A673 (cell line): ENCODE measurements around the gene FLRT2. TPM values are rescaled to one million over a fixed set of nuclear protein-coding genes. Genes with fewer than 3 reads are reported as not detected.

Experiments
- BruUV-seq: library from RNA; stranded (reverse); fragments of 400-500 nt; replicated peaks from 2 replicates; lab custom pipeline; 2021; lab: Mats Ljungman, UMichigan
- CTCF ChIA-PET: fragments of 300-600 bp; sonication (Branson Sonifier 250); formaldehyde crosslinking; loops from one replicate; lab custom pipeline; 2022; ENCODE audit warnings: antibody characterized with exemption; lab: Charles Lee
- POLR2A ChIA-PET: fragments of 300-600 bp; sonication (Branson Sonifier 250); formaldehyde crosslinking; loops from one replicate; lab custom pipeline; 2022; ENCODE audit warnings: antibody characterized with exemption; ENCODE audit not compliant: low non-redundant PET; lab: Charles Lee
- DNase-seq: peaks from one replicate; pipeline ENCODE4 v3.0.0-alpha.2; 2015; ENCODE audit warnings: low spot score
- H3K27ac ChIP-seq: fragments of 200-600 bp; sonication (generic); 2 replicates; pipeline ENCODE4 v1.5.1; 2016; ENCODE audit warnings: mixed run types, low read depth, mild to moderate bottlenecking, mixed read lengths, antibody characterized with exemption, low read length; ENCODE audit not compliant: poor library complexity, severe bottlenecking
- H3K27me3 ChIP-seq: fragments of 200-600 bp; sonication (generic); replicated peaks from 2 replicates; pipeline ENCODE4 v1.6.1; 2017; ENCODE audit warnings: mixed run types, low read depth, mild to moderate bottlenecking, mixed read lengths, antibody characterized with exemption, low read length; ENCODE audit not compliant: insufficient read depth, poor library complexity
- H3K36me3 ChIP-seq: fragments of 200-600 bp; sonication (generic); 2 replicates; pipeline ENCODE4 v1.6.1; 2016; ENCODE audit warnings: mixed run types, mild to moderate bottlenecking, mixed read lengths, antibody characterized with exemption, low read length; ENCODE audit not compliant: insufficient read depth, poor library complexity, severe bottlenecking
- H3K4me1 ChIP-seq: fragments of 200-600 bp; sonication (generic); 2 replicates; pipeline ENCODE4 v1.6.1; 2017; ENCODE audit warnings: mixed run types, mild to moderate bottlenecking, mixed read lengths, antibody characterized with exemption, low read length; ENCODE audit not compliant: insufficient read depth, poor library complexity, severe bottlenecking
- H3K4me3 ChIP-seq: fragments of 200-600 bp; sonication (generic); 2 replicates; pipeline ENCODE4 v1.5.1; 2016; ENCODE audit warnings: low read depth, mixed run types, mild to moderate bottlenecking, mixed read lengths, low read length; ENCODE audit not compliant: poor library complexity, severe bottlenecking
- H3K9me3 ChIP-seq: fragments of 200-600 bp; sonication (generic); 2 replicates; pipeline ENCODE4 v1.6.1; 2016; ENCODE audit warnings: mixed run types, low read depth, mild to moderate bottlenecking, mixed read lengths, antibody characterized with exemption, low read length; ENCODE audit not compliant: poor library complexity, severe bottlenecking
- EZH2 ChIP-seq: fragments of 200-600 bp; sonication (generic); IDR thresholded peaks from 2 replicates; pipeline ENCODE4 v1.6.1; 2017; ENCODE audit warnings: borderline replicate concordance, low read depth, mild to moderate bottlenecking, mixed read lengths, antibody characterized with exemption, low read length; ENCODE audit not compliant: poor library complexity, severe bottlenecking
- intact Hi-C: fragments of 100-400 bp; cut with micrococcal nuclease; formaldehyde crosslinking; loops from one replicate; pipeline ENCODE4 v1.10.0; 2022; ENCODE audit not compliant: unreplicated experiment
- total RNA-seq: library from RNA; stranded (reverse); gene quantifications from 2 replicates; pipeline ENCODE4 v1.2.3, GENCODE V29; 2021
- TF ChIP-seq, protein P1 (sequence below): fragments of 300-800, 200-600 bp; sonication (generic); conservative IDR thresholded peaks from 2 replicates; pipeline ENCODE4 v1.5.1; 2017; ENCODE audit warnings: low read depth, mild to moderate bottlenecking, antibody characterized with exemption, low read length, moderate library complexity, mixed read lengths

FLRT2 gene
- total RNA-seq, 1 experiment from 2014 or later, result 128 TPM

DNA sequence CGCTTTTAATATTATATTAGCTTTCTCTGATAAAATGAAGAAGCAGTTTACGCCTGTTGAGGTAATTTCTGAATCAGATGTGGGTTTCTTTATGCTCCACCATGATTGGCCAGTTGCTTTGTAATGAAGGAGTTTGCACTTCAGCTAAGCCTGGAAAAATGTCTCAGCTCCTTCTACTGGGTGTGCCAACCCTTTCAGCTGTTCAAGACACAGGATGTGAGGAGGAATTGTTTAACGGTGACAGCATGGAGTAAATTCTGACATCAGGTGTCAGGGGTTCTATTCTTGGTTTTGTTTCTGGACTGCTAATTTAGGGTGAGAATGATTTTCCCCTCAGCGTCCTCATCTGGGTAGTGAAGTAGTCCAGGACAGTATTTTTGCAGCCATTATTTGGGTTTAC, 43.5 kb downstream of the FLRT2 start:
- Histone ChIP-seq H3K27ac (no peak overlapping the region), H3K4me3 (no peak overlapping the region), H3K27me3 (no peaks in the 10 kb centered on the region), H3K9me3 (no peaks in the 10 kb centered on the region), H3K4me1 (peaks cover 39% of the 10 kb centered on the region), H3K36me3 (no peaks in the 10 kb centered on the region)
- BruUV-seq, result no TSS peak
- ChIA-PET CTCF (no interaction called here), POLR2A (no interaction called here)
- no peak for TF ChIP-seq EZH2
- TF ChIP-seq, protein P1, sequence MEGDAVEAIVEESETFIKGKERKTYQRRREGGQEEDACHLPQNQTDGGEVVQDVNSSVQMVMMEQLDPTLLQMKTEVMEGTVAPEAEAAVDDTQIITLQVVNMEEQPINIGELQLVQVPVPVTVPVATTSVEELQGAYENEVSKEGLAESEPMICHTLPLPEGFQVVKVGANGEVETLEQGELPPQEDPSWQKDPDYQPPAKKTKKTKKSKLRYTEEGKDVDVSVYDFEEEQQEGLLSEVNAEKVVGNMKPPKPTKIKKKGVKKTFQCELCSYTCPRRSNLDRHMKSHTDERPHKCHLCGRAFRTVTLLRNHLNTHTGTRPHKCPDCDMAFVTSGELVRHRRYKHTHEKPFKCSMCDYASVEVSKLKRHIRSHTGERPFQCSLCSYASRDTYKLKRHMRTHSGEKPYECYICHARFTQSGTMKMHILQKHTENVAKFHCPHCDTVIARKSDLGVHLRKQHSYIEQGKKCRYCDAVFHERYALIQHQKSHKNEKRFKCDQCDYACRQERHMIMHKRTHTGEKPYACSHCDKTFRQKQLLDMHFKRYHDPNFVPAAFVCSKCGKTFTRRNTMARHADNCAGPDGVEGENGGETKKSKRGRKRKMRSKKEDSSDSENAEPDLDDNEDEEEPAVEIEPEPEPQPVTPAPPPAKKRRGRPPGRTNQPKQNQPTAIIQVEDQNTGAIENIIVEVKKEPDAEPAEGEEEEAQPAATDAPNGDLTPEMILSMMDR, result no peak
- DNase-seq, result no peak
- intact Hi-C loops, result no loop called here

DNA sequence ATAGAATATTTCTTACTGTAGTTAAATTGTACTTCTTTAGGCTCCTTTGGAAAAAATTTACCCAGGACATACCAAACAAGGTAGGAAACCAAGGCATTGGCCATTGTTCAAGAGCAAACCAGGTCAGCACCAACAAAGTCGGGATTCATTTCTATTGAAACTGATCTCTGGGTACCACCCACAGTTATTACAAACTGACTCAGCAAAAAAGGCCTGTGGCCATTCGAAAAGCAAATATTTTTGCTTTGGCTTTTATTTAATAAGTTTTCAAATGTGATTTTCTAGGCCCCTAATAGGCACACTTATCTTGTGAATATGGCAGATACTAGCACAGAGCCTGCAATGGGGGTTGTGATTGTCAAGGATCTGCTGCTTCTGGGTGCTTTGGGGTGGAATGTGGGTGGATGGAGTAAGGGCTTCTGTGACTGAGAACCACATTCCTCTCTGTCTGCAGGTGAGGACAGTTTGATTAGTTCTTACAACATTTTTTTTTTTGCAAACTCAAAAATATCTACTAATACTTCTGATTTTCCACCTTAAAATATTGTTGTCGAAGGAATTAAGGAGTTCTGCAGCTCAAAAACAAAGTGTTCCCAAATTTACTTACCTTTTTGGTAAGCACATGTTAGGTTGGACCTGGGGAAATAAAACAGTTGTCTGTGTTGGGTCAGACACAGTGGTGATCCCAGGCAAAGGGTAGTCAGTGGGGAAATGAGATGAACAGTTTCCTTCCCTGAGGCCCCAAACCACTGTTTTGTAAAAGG, 45.1 kb downstream of the FLRT2 start:
- no peaks in the 10 kb centered on the region for H3K9me3 ChIP-seq
- TF ChIP-seq EZH2, result no peak
- TF ChIP-seq, protein P1, result no peak
- ChIA-PET POLR2A (no interaction called here), CTCF (no interaction called here)
- H3K27ac ChIP-seq, result no peak overlapping the region
- intact Hi-C loops, result no loop called here
- H3K27me3 ChIP-seq, result no peaks in the 10 kb centered on the region
- no peak overlapping the region for H3K4me3 ChIP-seq
- BruUV-seq, result no TSS peak
- H3K36me3 ChIP-seq, result no peaks in the 10 kb centered on the region
- peaks cover 47% of the 10 kb centered on the region for H3K4me1 ChIP-seq
- DNase-seq, result no peak

DNA sequence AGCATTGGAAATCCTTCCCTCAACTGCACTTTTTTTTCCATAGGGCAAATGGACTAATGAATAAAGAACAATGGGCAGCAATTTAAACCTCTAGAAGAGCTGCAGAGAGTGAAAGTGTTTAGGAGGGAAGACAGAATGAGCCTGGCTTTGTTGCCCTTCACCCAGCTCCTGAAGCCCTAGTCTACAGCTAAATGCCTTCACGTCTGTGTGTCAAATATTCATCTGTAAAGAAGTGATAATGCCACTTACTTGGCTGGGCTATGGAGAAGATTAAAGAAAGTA, 45.6 kb downstream of the FLRT2 start:
- CTCF ChIA-PET, result no interaction called here
- POLR2A ChIA-PET, result no interaction called here
- Histone ChIP-seq H3K27ac (no peak overlapping the region), H3K4me3 (no peak overlapping the region), H3K27me3 (no peaks in the 10 kb centered on the region), H3K4me1 (peaks cover 52% of the 10 kb centered on the region), H3K36me3 (no peaks in the 10 kb centered on the region), H3K9me3 (no peaks in the 10 kb centered on the region)
- no peak for TF ChIP-seq EZH2
- TF ChIP-seq, protein P1, result no peak
- intact Hi-C loops, result no loop called here
- no peak for DNase-seq
- no TSS peak for BruUV-seq
